Esophagus (tissue), 2 donors: ENCODE measurements around the gene NR2F2. TPM values are rescaled to one million over a fixed set of nuclear protein-coding genes. Genes with fewer than 3 reads are reported as not detected.
A peak's percentile ranks its signal among the peaks of the same experiment; 100 is the strongest.

Experiments used
- H3K27ac ChIP-seq, 2 donors: one replicate each; pipeline ENCODE4 v1.5.1; 2013; ENCODE audit warnings: low read depth in 2 of 2, mild to moderate bottlenecking in 2 of 2, inconsistent platforms in 1 of 2, low read length in 1 of 2, moderate library complexity in 1 of 2
- H3K27me3 ChIP-seq, 2 donors: one replicate each; pipeline ENCODE4 v1.6.1; 2013; ENCODE audit warnings: low read length in 2 of 2, control low read depth in 1 of 2, mild to moderate bottlenecking in 1 of 2; ENCODE audit not compliant: insufficient read depth in 2 of 2, control insufficient read depth in 1 of 2
- H3K36me3 ChIP-seq, 2 donors: one replicate each; pipeline ENCODE4 v1.6.1; 2013; ENCODE audit warnings: low read length in 1 of 2; ENCODE audit not compliant: control insufficient read depth in 2 of 2, insufficient read depth in 2 of 2
- H3K4me1 ChIP-seq, 2 donors: one replicate each; pipeline ENCODE4 v1.6.1; 2013; ENCODE audit warnings: low read length in 1 of 2; ENCODE audit not compliant: control insufficient read depth in 2 of 2, insufficient read depth in 2 of 2
- H3K4me3 ChIP-seq, 2 donors: one replicate each; pipeline ENCODE4 v1.5.1; 2013; ENCODE audit warnings: low read length in 2 of 2, mild to moderate bottlenecking in 2 of 2, low read depth in 1 of 2, moderate library complexity in 1 of 2
- H3K9me3 ChIP-seq, 2 donors: one replicate each; pipeline ENCODE4 v1.6.1; 2013; ENCODE audit warnings: mild to moderate bottlenecking in 2 of 2, low read depth in 1 of 2, low read length in 1 of 2, moderate library complexity in 1 of 2; ENCODE audit not compliant: control insufficient read depth in 2 of 2, insufficient read depth in 1 of 2
- WGBS, 2 donors: extraction: QIAGEN DNeasy Blood & Tissue Kit; methylation state at CpG; one replicate each; pipeline ENCODE4 v1.1.7; 2013; 5-methylcytosine and 5-hydroxymethylcytosine counted together
- polyA plus RNA-seq, 2 donors: library from polyadenylated mRNA; stranded (reverse); fragments of 200-250 nt; gene quantifications; one replicate each; pipeline ENCODE4 v1.2.3, GENCODE V29; 2013
- donor health status: healthy with polysubstance abuse.
- donor health status: Bipolar disorder and iron deficiency.

The NR2F2 gene
- polyA plus RNA-seq, 2 donors = 5.0 to 9.3 TPM

GRCh38 chr15:96324192-96324895 is 6.2 kb upstream of the NR2F2 start:
- Histone ChIP-seq H3K4me3 (no peak overlapping the region), H3K4me1 (peaks cover 0 to 10% of the 10 kb centered on the region in 2 donors), H3K36me3 (no peaks in the 10 kb centered on the region), H3K27me3 (peaks cover 0 to 14% of the 10 kb centered on the region in 2 donors), H3K9me3 (peaks cover 0 to 2% of the 10 kb centered on the region in 2 donors), H3K27ac (peak overlapping the region; percentile 71 to 84)
- WGBS, 2 donors = 38 to 39% methylated on average over 12 of the region's 12 CpGs

GRCh38 chr15:96324940-96325540 is 5.5 kb upstream of the NR2F2 start:
- 41 to 42% methylated on average over 6 of the region's 6 CpGs for WGBS, 2 donors
- Histone ChIP-seq H3K27me3 (peaks cover 0 to 14% of the 10 kb centered on the region in 2 donors), H3K36me3 (no peaks in the 10 kb centered on the region), H3K4me3 (peak overlapping the region in 1 of 2 donors; percentile 55), H3K9me3 (peaks cover 0 to 2% of the 10 kb centered on the region in 2 donors), H3K4me1 (peaks cover 0 to 10% of the 10 kb centered on the region in 2 donors), H3K27ac (peak overlapping the region; percentile 59 to 79)

- Histone ChIP-seq H3K4me1 (peaks cover 0 to 10% of the 10 kb centered on the region in 2 donors), H3K4me3 (peak overlapping the region; percentile 25 to 55), H3K27ac (peak overlapping the region; percentile 59 to 79), H3K9me3 (peaks cover 0 to 2% of the 10 kb centered on the region in 2 donors), H3K27me3 (peaks cover 0 to 13% of the 10 kb centered on the region in 2 donors), H3K36me3 (no peaks in the 10 kb centered on the region)
- 27 to 32% methylated on average over 17 of the region's 17 CpGs for WGBS, 2 donors
Observed at GRCh38 chr15:96325541-96326327, 4.8 kb upstream of the NR2F2 start.

DNA sequence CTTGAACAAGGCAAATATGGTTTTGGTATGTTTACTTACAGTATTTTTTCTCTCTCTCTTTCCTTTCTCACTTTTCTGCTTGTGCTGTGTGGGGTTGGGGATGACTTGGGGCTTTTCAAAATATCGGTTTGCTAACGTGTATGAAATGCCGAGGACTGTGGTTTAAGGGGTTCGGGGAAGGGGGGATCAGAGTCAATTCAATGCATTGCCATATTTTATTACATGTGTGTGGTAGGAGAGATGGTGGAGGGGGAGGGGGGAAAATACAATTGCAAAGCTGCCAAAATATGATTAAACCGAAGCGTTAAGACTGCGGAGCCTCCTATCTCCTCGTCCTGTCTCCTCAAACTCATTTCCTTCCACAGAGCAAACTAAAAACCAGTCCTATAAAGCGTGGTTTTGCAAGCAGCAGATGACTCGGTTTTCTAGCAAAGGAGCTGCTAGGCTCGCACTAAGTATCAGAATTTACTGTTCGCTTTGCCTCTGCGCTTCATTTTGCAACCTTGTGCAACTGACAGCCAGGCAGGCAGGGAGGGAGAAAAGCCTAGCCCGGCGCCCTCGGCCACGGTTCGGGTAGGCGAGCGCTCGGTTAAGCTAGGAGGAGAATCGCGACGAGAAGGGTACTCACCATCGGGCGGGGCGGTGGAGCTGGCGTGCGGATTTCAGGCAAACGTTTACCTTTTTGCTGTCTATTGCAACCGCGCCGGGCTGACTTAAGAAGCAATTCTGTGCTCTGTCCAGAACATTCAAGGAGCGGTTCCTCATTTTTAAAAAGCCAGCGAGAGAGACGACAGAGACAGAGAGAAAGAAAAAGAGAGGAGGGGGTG is 4.0 kb upstream of the NR2F2 start:
- WGBS, 2 donors = 2 to 4% methylated on average over 36 of the region's 36 CpGs
- H3K4me3 ChIP-seq = peak overlapping the region; percentile 52 to 55
- H3K4me1 ChIP-seq = peaks cover 0 to 10% of the 10 kb centered on the region in 2 donors
- H3K27me3 ChIP-seq = peaks cover 0 to 8% of the 10 kb centered on the region in 2 donors
- H3K36me3 ChIP-seq = no peaks in the 10 kb centered on the region
- peaks cover 0 to 2% of the 10 kb centered on the region in 2 donors for H3K9me3 ChIP-seq
- peak overlapping the region; percentile 79 to 88 for H3K27ac ChIP-seq

- Histone ChIP-seq H3K4me3 (peak overlapping the region; percentile 52 to 55), H3K36me3 (no peaks in the 10 kb centered on the region), H3K27ac (peak overlapping the region; percentile 79 to 88), H3K27me3 (peaks cover 0 to 4% of the 10 kb centered on the region in 2 donors), H3K4me1 (peaks cover 0 to 6% of the 10 kb centered on the region in 2 donors), H3K9me3 (peaks cover 0 to 4% of the 10 kb centered on the region in 2 donors)
- 6 to 7% methylated on average over 14 of the region's 14 CpGs for WGBS, 2 donors
Observed at GRCh38 chr15:96327155-96327741, 3.3 kb upstream of the NR2F2 start.

DNA sequence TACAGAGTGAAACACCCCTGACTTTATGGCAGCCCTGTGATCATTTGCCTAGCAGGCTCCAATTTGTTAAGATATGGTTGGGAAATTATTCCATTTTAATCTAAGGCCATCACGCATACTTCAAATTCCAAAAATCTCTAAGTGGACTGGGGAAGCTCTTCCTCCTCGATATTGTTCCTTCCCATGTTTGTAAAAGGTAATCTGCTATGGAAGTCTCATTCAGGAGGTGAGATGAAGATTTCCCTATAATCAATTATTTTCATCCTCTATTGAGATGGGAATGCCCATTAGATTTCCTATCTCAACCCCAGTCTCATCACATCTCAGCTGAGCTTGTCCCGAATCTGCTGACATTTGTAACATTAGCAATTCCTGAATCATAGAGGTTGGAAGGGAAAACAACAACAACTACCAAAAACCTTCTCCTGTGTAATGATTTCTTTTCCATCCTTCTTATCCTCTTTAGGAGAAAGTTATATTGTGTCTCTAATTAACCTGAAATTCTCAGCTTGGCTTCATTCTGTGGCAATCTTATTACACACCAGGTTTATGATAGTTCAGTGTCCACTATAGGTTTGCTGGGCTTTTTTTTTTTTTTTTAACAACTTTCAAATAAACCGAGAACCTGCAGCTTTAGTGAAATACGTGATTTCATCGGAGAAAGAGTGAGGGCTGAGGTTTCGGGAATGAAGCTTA is 2.2 kb upstream of the NR2F2 start:
- Histone ChIP-seq H3K4me3 (no peak overlapping the region), H3K4me1 (peaks cover 0 to 6% of the 10 kb centered on the region in 2 donors), H3K27ac (peak overlapping the region in 1 of 2 donors; percentile 27), H3K36me3 (no peaks in the 10 kb centered on the region), H3K9me3 (peaks cover 0 to 2% of the 10 kb centered on the region in 2 donors), H3K27me3 (peaks cover 0 to 2% of the 10 kb centered on the region in 2 donors)
- WGBS, 2 donors = 59 to 64% methylated on average over 7 of the region's 7 CpGs

- no peaks in the 10 kb centered on the region for H3K36me3 ChIP-seq
- H3K27me3 ChIP-seq = no peaks in the 10 kb centered on the region
- H3K4me3 ChIP-seq = no peak overlapping the region
- H3K27ac ChIP-seq = no peak overlapping the region
- peaks cover 0 to 2% of the 10 kb centered on the region in 2 donors for H3K9me3 ChIP-seq
- peaks cover 0 to 6% of the 10 kb centered on the region in 2 donors for H3K4me1 ChIP-seq
- WGBS, 2 donors = 57 to 60% methylated on average over 2 of the region's 2 CpGs
Observed at GRCh38 chr15:96328877-96329195, 1.7 kb upstream of the NR2F2 start.

GRCh38 chr15:96329403-96329981 is 1.0 kb upstream of the NR2F2 start:
- Histone ChIP-seq H3K4me1 (peaks cover 0 to 6% of the 10 kb centered on the region in 2 donors), H3K27me3 (no peaks in the 10 kb centered on the region), H3K4me3 (peak overlapping the region; percentile 54 to 67)

More at GRCh38 chr15:96329403-96329981, 1.0 kb upstream of the NR2F2 start:
- Histone ChIP-seq H3K9me3 (peaks cover 0 to 4% of the 10 kb centered on the region in 2 donors), H3K27ac (peak overlapping the region; percentile 73 to 81), H3K36me3 (peaks cover 0 to 5% of the 10 kb centered on the region in 2 donors)
- WGBS, 2 donors = 38 to 39% methylated on average over 8 of the region's 8 CpGs
